A549 treated with CORT108297 at 1 μM for 4 hours (cell line): ENCODE measurements around the gene C19orf12. TPM values are rescaled to one million over a fixed set of nuclear protein-coding genes. Genes with fewer than 3 reads are reported as not detected.

Source experiments
- total RNA-seq: library from RNA; stranded (reverse); fragments of 200-300 nt; extraction: Qiagen RNA extraction; gene quantifications from 5 replicates; pipeline ENCODE4 v1.2.3, GENCODE V29; 2022

The C19orf12 gene
- 42.5 to 51.4 TPM (median 48.6 TPM) in 5 replicates for total RNA-seq

DNA sequence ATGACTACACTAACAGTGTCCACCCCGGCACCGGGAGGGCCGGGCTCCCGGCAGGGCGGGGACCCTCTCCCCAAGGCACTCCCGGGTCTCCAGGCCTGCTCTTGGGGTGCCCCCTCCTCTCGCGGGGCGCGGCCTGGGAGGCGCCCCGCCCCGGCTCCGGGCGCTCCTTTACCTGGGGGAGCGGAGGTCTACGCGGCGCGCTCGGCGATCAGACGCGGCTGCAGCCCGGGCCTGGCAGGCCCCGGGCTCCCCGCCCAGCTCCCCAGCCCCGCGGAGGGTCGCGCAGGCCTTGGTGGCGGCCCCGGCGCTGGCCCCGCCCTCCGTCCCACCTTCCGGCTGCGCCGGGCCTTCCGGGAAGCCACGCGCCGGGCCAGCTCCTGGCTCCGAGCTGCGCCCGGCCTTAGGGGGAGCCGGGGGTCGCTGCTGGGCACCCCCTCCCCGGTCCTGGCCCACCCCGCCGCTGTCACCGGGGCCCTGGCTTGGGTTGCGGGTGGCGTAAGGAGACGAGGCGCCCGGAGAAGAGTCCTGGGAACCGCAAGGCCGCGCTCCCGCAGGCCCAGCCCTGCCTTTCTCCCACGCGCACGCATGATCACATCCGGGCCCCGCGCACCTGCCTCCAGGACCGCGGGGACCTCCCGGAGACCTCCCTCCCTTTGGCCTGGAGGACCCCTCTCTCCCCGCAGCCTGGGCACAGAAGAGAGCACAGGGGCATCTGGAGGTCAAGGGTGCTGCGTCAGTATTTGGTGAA, at the start of gene C19orf12:
Gene C19orf12, minus strand, starts transcription at position 309 of the 748 bp plus-strand sequence. CDS start 6,848 bp downstream, outside the sequence.

DNA sequence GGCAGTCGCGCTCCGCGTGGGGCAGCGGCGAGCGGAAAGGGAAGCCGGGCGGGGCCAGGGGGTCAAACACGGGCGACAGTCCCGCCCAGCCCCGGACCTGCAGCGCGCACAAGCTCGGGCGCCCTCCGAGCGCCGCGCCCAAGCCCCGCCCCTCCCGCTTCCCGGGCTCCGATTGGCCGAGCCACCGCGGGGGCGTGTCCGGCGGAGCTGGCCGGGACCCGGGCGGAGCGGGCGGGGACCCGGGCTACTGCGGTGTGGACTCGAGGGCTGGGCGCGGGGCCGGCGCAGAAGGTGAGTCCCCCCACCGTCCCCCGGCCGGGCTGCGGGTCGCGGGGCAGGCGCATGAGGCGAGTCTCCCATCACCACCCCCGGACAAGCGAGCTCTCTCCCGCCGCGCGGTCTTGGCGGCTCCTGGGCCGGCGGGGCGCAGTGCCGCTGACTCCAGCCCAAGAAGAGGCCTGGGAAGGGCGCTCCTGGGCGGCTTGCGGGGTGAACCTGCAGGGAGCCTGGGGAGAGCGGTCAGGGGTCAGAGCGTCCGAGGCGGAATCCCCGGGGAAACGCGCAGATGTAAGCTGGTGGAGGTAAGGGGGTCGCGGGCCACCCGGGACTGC, 49.7 kb downstream of the C19orf12 start, which contains the start of gene PLEKHF1:
Gene PLEKHF1, plus strand, starts transcription at position 247 of the 611 bp plus-strand sequence. CDS start 8,379 bp downstream, outside the sequence.

Other genes with a start within 250 kb of the C19orf12 start
- 0.07 to 0.09 TPM in 2 of 5 replicates, not detected in the others for gene VSTM2B, start 189.3 kb downstream of the C19orf12 start, total RNA-seq
- 181 to 245 TPM (median 195 TPM) in 5 replicates for gene POP4, start 109.0 kb downstream of the C19orf12 start, total RNA-seq
- 7.0 to 11.4 TPM (median 10.5 TPM) in 5 replicates for gene PLEKHF1, start 49.8 kb downstream of the C19orf12 start, total RNA-seq
- 22.9 to 26.6 TPM (median 25.2 TPM) in 5 replicates for gene CCNE1, start 96.7 kb upstream of the C19orf12 start, total RNA-seq
- gene URI1, start 227.0 kb upstream of the C19orf12 start, total RNA-seq, result 87.9 to 114 TPM (median 88.3 TPM) in 5 replicates